CD4-positive, alpha-beta T cell treated with Interleukin-6 for 4 hours (primary cell): ENCODE measurements around the gene PRKCA.
"Not testable (repeated sequence)": the region's sequence is repeated elsewhere in the genome, so short reads cannot be mapped to it uniquely, and the experiment has no call there.

Source experiments
- DNase-seq: peaks from one replicate; pipeline ENCODE4 v3.0.0-alpha.2; 2020; ENCODE audit warnings: mixed read lengths

PRKCA gene

GRCh38 chr17:66292353-66292752 lies 10.1 kb upstream of the PRKCA start:
- no peak for DNase-seq

- no peak for DNase-seq
Observed at GRCh38 chr17:66296289-66296725, 6.1 kb upstream of the PRKCA start.

GRCh38 chr17:66297443-66297842 lies 5.0 kb upstream of the PRKCA start:
- not testable (repeated sequence) for DNase-seq

GRCh38 chr17:66299711-66300110 lies 2.7 kb upstream of the PRKCA start:
- DNase-seq = no peak

GRCh38 chr17:66300956-66301355 lies 1.5 kb upstream of the PRKCA start:
- no peak for DNase-seq

- DNase-seq = no peak
Observed at GRCh38 chr17:66301367-66301863, 998 bp upstream of the PRKCA start.

- DNase-seq = peak; percentile 60
Observed at GRCh38 chr17:66302761-66303626, 581 bp downstream of the PRKCA start.

GRCh38 chr17:66304304-66305174 lies 2.1 kb downstream of the PRKCA start:
- DNase-seq = peak; percentile 41

GRCh38 chr17:66306446-66306845 lies 4.0 kb downstream of the PRKCA start:
- DNase-seq = no peak

- DNase-seq = no peak
Observed at GRCh38 chr17:66307257-66307656, 4.8 kb downstream of the PRKCA start.

GRCh38 chr17:66308856-66309255 lies 6.4 kb downstream of the PRKCA start:
- no peak for DNase-seq

GRCh38 chr17:66309793-66310192 lies 7.4 kb downstream of the PRKCA start:
- no peak for DNase-seq

GRCh38 chr17:66310528-66311148 lies 8.2 kb downstream of the PRKCA start:
- no peak for DNase-seq

GRCh38 chr17:66312912-66313311 lies 10.5 kb downstream of the PRKCA start:
- DNase-seq = no peak

GRCh38 chr17:66313325-66313724 lies 10.9 kb downstream of the PRKCA start:
- no peak for DNase-seq

- no peak for DNase-seq
Observed at GRCh38 chr17:66313995-66314659, 11.7 kb downstream of the PRKCA start.

- no peak for DNase-seq
Observed at GRCh38 chr17:66317629-66318028, 15.2 kb downstream of the PRKCA start.

GRCh38 chr17:66319226-66319625 lies 16.8 kb downstream of the PRKCA start:
- no peak for DNase-seq

- DNase-seq = no peak
Observed at GRCh38 chr17:66322764-66323163, 20.4 kb downstream of the PRKCA start.

- DNase-seq = not testable (repeated sequence)
Observed at GRCh38 chr17:66324381-66325004, 22.1 kb downstream of the PRKCA start.

GRCh38 chr17:66326476-66327047 lies 24.1 kb downstream of the PRKCA start:
- no peak for DNase-seq

- DNase-seq = no peak
Observed at GRCh38 chr17:66330646-66331037, 28.2 kb downstream of the PRKCA start.
